HEK293 (cell line): Measurements from ENCODE around the gene NXPH4.
A peak's percentile ranks its signal among the peaks of the same experiment; 100 is the strongest.

Source experiments
- FEZF1 ChIP-seq: fragments of 450-650 bp; formaldehyde crosslinking; IDR thresholded peaks from 2 replicates; pipeline ENCODE4 v1.5.1; 2016; ENCODE audit warnings: missing biosample characterization, missing genetic modification characterization
- KLF10 ChIP-seq: fragments of 450-650 bp; IDR thresholded peaks from 2 replicates; pipeline ENCODE4 v1.5.1; 2018; ENCODE audit warnings: missing biosample characterization, mild to moderate bottlenecking, missing genetic modification characterization
- OVOL3 ChIP-seq: fragments of 450-650 bp; formaldehyde crosslinking; IDR thresholded peaks from 2 replicates; pipeline ENCODE4 v1.5.1; 2016; ENCODE audit warnings: missing biosample characterization, missing genetic modification characterization
- RBAK ChIP-seq: fragments of 450-650 bp; formaldehyde crosslinking; IDR thresholded peaks from 2 replicates; pipeline ENCODE4 v1.5.1; 2016; ENCODE audit warnings: missing biosample characterization, missing genetic modification characterization
- SALL2 ChIP-seq: fragments of 450-650 bp; formaldehyde crosslinking; IDR thresholded peaks from 2 replicates; pipeline ENCODE4 v1.5.0; 2017; ENCODE audit warnings: missing biosample characterization, mild to moderate bottlenecking, missing genetic modification characterization, borderline replicate concordance
- TCF7L2 ChIP-seq: IDR thresholded peaks from 2 replicates; pipeline ENCODE4 v1.6.1; 2011; ENCODE audit warnings: low read depth, mild to moderate bottlenecking, inconsistent platforms, low read length, moderate library complexity, borderline replicate concordance
- TRIM28 ChIP-seq: IDR thresholded peaks from 2 replicates; pipeline ENCODE4 v1.6.1; 2011; ENCODE audit warnings: low read length, control low read depth, borderline replicate concordance
- YY2 ChIP-seq: fragments of 450-650 bp; formaldehyde crosslinking; IDR thresholded peaks from 2 replicates; pipeline ENCODE4 v1.5.1; 2016; ENCODE audit warnings: missing biosample characterization, missing genetic modification characterization
- ZBTB8A ChIP-seq: fragments of 450-650 bp; formaldehyde crosslinking; IDR thresholded peaks from 2 replicates; pipeline ENCODE4 v1.5.1; 2016; ENCODE audit warnings: missing biosample characterization, missing genetic modification characterization
- ZFHX2 ChIP-seq: fragments of 450-650 bp; formaldehyde crosslinking; conservative IDR thresholded peaks from 2 replicates; pipeline ENCODE4 v1.5.1; 2016; ENCODE audit warnings: missing biosample characterization, missing genetic modification characterization
- ZNF112 ChIP-seq: fragments of 450-650 bp; formaldehyde crosslinking; IDR thresholded peaks from 2 replicates; pipeline ENCODE4 v1.5.0; 2017; ENCODE audit warnings: missing biosample characterization, missing genetic modification characterization
- ZNF133 ChIP-seq: fragments of 450-650 bp; formaldehyde crosslinking; IDR thresholded peaks from 2 replicates; pipeline ENCODE4 v1.5.1; 2016; ENCODE audit warnings: missing biosample characterization, missing genetic modification characterization
- ZNF157 ChIP-seq: fragments of 450-650 bp; formaldehyde crosslinking; IDR thresholded peaks from 2 replicates; pipeline ENCODE4 v1.5.1; 2016; ENCODE audit warnings: missing biosample characterization, missing genetic modification characterization
- ZNF174 ChIP-seq: fragments of 450-650 bp; formaldehyde crosslinking; IDR thresholded peaks from 2 replicates; pipeline ENCODE4 v1.5.0; 2017; ENCODE audit warnings: missing biosample characterization, mild to moderate bottlenecking, missing genetic modification characterization
- ZNF221 ChIP-seq: fragments of 450-650 bp; formaldehyde crosslinking; IDR thresholded peaks from 2 replicates; pipeline ENCODE4 v1.5.1; 2017; ENCODE audit warnings: missing biosample characterization, missing genetic modification characterization, borderline replicate concordance
- ZNF223 ChIP-seq: fragments of 450-650 bp; formaldehyde crosslinking; IDR thresholded peaks from 2 replicates; pipeline ENCODE4 v1.5.1; 2016; ENCODE audit warnings: missing biosample characterization, missing genetic modification characterization
- ZNF23 ChIP-seq: fragments of 450-650 bp; formaldehyde crosslinking; IDR thresholded peaks from 2 replicates; pipeline ENCODE4 v1.5.1; 2016; ENCODE audit warnings: missing biosample characterization, missing genetic modification characterization, borderline replicate concordance
- ZNF24 ChIP-seq: fragments of 450-650 bp; formaldehyde crosslinking; IDR thresholded peaks from 2 replicates; pipeline ENCODE4 v1.5.1; 2016; ENCODE audit warnings: missing biosample characterization, missing genetic modification characterization
- ZNF350 ChIP-seq: fragments of 450-650 bp; formaldehyde crosslinking; IDR thresholded peaks from 2 replicates; pipeline ENCODE4 v1.5.0; 2017; ENCODE audit warnings: missing biosample characterization, mild to moderate bottlenecking, missing genetic modification characterization
- ZNF394 ChIP-seq: fragments of 450-650 bp; formaldehyde crosslinking; IDR thresholded peaks from 2 replicates; pipeline ENCODE4 v1.5.1; 2016; ENCODE audit warnings: missing biosample characterization, missing genetic modification characterization, mild to moderate bottlenecking, moderate library complexity, borderline replicate concordance
- ZNF514 ChIP-seq: fragments of 450-650 bp; formaldehyde crosslinking; IDR thresholded peaks from 2 replicates; pipeline ENCODE4 v1.5.1; 2016; ENCODE audit warnings: missing biosample characterization, missing genetic modification characterization
- ZNF521 ChIP-seq: fragments of 450-650 bp; formaldehyde crosslinking; IDR thresholded peaks from 2 replicates; pipeline ENCODE4 v1.5.1; 2017; ENCODE audit warnings: missing biosample characterization, mild to moderate bottlenecking, missing genetic modification characterization
- ZNF548 ChIP-seq: fragments of 450-650 bp; formaldehyde crosslinking; IDR thresholded peaks from 2 replicates; pipeline ENCODE4 v1.5.1; 2016; ENCODE audit warnings: missing biosample characterization, missing genetic modification characterization
- ZNF571 ChIP-seq: fragments of 450-650 bp; formaldehyde crosslinking; IDR thresholded peaks from 2 replicates; pipeline ENCODE4 v1.5.0; 2017; ENCODE audit warnings: missing biosample characterization, missing genetic modification characterization
- ZNF610 ChIP-seq: fragments of 450-650 bp; formaldehyde crosslinking; IDR thresholded peaks from 2 replicates; pipeline ENCODE4 v1.5.1; 2016; ENCODE audit warnings: missing biosample characterization, missing genetic modification characterization, borderline replicate concordance
- ZNF621 ChIP-seq: fragments of 450-650 bp; formaldehyde crosslinking; IDR thresholded peaks from 2 replicates; pipeline ENCODE4 v1.5.1; 2017; ENCODE audit warnings: missing biosample characterization, missing genetic modification characterization
- ZNF704 ChIP-seq: fragments of 450-650 bp; formaldehyde crosslinking; IDR thresholded peaks from 2 replicates; pipeline ENCODE4 v1.5.1; 2016; ENCODE audit warnings: missing biosample characterization, missing genetic modification characterization
- TF ChIP-seq, protein P1 (sequence below): sonication (generic); formaldehyde crosslinking; IDR thresholded peaks from 2 replicates; pipeline ENCODE4 v1.8.1; 2022; ENCODE audit warnings: mild to moderate bottlenecking, moderate library complexity, missing genetic modification reagents
- TF ChIP-seq, protein P2 (sequence below): fragments of 450-650 bp; formaldehyde crosslinking; IDR thresholded peaks from 2 replicates; pipeline ENCODE4 v1.5.1; 2016; ENCODE audit warnings: missing biosample characterization, missing genetic modification characterization, borderline replicate concordance
- TF ChIP-seq, protein P3 (sequence below): fragments of 450-650 bp; IDR thresholded peaks from 2 replicates; pipeline ENCODE4 v1.5.1; 2018; ENCODE audit warnings: missing biosample characterization, mild to moderate bottlenecking, missing genetic modification characterization
- TF ChIP-seq, protein P4 (sequence below): fragments of 450-650 bp; formaldehyde crosslinking; IDR thresholded peaks from 2 replicates; pipeline ENCODE4 v1.5.1; 2016; ENCODE audit warnings: missing biosample characterization, missing genetic modification characterization

NXPH4 gene

GRCh38 chr12:57216921-57217879 lies 606 bp downstream of the NXPH4 start (continued):
- TF ChIP-seq ZNF704 (tag by site-specific recombination) (no peak), ZNF112 (no peak), ZNF521 (no peak), ZFHX2 (tag by site-specific recombination) (peak; percentile 70), FEZF1 (tag by site-specific recombination) (no peak), ZNF571 (tag by site-specific recombination) (no peak), ZNF174 (tag by site-specific recombination) (no peak), ZNF610 (tag by site-specific recombination) (peak; percentile 67; the same call in 1 of the 2 replicates), YY2 (tag by site-specific recombination) (peak; percentile 35; the same call in 1 of the 2 replicates), RBAK (tag by site-specific recombination) (no peak), ZNF223 (tag by site-specific recombination) (no peak), ZNF157 (tag by site-specific recombination) (no peak), ZNF621 (tag by site-specific recombination) (no peak), TCF7L2 (no peak), ZNF133 (no peak), ZNF548 (tag by site-specific recombination) (no peak), KLF10 (tag by site-specific recombination) (no peak), ZNF350 (no peak), SALL2 (no peak), ZBTB8A (peak; percentile 79), OVOL3 (no peak), ZNF24 (tag by site-specific recombination) (0 out of 2 replicates have a peak, but pooled peaks have one; percentile 32), ZNF514 (no peak), ZNF23 (tag by site-specific recombination) (no peak), TRIM28 (no peak), ZNF394 (no peak), ZNF221 (tag by site-specific recombination) (no peak)
- TF ChIP-seq, protein P1, sequence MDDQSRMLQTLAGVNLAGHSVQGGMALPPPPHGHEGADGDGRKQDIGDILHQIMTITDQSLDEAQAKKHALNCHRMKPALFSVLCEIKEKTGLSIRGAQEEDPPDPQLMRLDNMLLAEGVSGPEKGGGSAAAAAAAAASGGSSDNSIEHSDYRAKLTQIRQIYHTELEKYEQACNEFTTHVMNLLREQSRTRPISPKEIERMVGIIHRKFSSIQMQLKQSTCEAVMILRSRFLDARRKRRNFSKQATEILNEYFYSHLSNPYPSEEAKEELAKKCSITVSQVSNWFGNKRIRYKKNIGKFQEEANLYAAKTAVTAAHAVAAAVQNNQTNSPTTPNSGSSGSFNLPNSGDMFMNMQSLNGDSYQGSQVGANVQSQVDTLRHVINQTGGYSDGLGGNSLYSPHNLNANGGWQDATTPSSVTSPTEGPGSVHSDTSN, result no peak
- TF ChIP-seq, protein P2, sequence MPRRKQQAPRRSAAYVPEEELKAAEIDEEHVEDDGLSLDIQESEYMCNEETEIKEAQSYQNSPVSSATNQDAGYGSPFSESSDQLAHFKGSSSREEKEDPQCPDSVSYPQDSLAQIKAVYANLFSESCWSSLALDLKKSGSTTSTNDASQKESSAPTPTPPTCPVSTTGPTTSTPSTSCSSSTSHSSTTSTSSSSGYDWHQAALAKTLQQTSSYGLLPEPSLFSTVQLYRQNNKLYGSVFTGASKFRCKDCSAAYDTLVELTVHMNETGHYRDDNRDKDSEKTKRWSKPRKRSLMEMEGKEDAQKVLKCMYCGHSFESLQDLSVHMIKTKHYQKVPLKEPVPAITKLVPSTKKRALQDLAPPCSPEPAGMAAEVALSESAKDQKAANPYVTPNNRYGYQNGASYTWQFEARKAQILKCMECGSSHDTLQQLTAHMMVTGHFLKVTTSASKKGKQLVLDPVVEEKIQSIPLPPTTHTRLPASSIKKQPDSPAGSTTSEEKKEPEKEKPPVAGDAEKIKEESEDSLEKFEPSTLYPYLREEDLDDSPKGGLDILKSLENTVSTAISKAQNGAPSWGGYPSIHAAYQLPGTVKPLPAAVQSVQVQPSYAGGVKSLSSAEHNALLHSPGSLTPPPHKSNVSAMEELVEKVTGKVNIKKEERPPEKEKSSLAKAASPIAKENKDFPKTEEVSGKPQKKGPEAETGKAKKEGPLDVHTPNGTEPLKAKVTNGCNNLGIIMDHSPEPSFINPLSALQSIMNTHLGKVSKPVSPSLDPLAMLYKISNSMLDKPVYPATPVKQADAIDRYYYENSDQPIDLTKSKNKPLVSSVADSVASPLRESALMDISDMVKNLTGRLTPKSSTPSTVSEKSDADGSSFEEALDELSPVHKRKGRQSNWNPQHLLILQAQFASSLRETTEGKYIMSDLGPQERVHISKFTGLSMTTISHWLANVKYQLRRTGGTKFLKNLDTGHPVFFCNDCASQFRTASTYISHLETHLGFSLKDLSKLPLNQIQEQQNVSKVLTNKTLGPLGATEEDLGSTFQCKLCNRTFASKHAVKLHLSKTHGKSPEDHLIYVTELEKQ (tag by site-specific recombination), result no peak
- TF ChIP-seq, protein P3, sequence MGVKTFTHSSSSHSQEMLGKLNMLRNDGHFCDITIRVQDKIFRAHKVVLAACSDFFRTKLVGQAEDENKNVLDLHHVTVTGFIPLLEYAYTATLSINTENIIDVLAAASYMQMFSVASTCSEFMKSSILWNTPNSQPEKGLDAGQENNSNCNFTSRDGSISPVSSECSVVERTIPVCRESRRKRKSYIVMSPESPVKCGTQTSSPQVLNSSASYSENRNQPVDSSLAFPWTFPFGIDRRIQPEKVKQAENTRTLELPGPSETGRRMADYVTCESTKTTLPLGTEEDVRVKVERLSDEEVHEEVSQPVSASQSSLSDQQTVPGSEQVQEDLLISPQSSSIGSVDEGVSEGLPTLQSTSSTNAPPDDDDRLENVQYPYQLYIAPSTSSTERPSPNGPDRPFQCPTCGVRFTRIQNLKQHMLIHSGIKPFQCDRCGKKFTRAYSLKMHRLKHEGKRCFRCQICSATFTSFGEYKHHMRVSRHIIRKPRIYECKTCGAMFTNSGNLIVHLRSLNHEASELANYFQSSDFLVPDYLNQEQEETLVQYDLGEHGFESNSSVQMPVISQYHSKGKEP (tag by site-specific recombination), result no peak
- TF ChIP-seq, protein P4, sequence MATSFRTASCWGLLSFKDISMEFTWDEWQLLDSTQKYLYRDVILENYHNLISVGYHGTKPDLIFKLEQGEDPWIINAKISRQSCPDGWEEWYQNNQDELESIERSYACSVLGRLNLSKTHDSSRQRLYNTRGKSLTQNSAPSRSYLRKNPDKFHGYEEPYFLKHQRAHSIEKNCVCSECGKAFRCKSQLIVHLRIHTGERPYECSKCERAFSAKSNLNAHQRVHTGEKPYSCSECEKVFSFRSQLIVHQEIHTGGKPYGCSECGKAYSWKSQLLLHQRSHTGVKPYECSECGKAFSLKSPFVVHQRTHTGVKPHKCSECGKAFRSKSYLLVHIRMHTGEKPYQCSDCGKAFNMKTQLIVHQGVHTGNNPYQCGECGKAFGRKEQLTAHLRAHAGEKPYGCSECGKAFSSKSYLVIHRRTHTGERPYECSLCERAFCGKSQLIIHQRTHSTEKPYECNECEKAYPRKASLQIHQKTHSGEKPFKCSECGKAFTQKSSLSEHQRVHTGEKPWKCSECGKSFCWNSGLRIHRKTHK (tag by site-specific recombination), result no peak
